SKM-1 (cell line): Measurements from ENCODE around the gene CBLIF.
"Not testable (repeated sequence)": the region's sequence is repeated elsewhere in the genome, so short reads cannot be mapped to it uniquely, and the experiment has no call there.

ENCODE experiments used
- DNase-seq: peaks from one replicate; lab custom pipeline; 2025; ENCODE audit not compliant: unreplicated experiment; lab: John Stamatoyannopoulos, UW

The CBLIF gene

GRCh38 chr11:59848439-59848838 is 3.1 kb upstream of the CBLIF start:
- not testable (repeated sequence) for DNase-seq

- no peak for DNase-seq
Measured at GRCh38 chr11:59847626-59848025, 2.3 kb upstream of the CBLIF start.

- no peak for DNase-seq
Measured at GRCh38 chr11:59846556-59846955, 1.3 kb upstream of the CBLIF start.

GRCh38 chr11:59842316-59842715 is 3.0 kb downstream of the CBLIF start:
- DNase-seq = no peak

- no peak for DNase-seq
Measured at GRCh38 chr11:59841514-59841913, 3.8 kb downstream of the CBLIF start.

- no peak for DNase-seq
Measured at GRCh38 chr11:59839615-59840014, 5.7 kb downstream of the CBLIF start.

GRCh38 chr11:59833602-59834001 is 11.7 kb downstream of the CBLIF start:
- DNase-seq = no peak

GRCh38 chr11:59829358-59829757 is 15.9 kb downstream of the CBLIF start:
- DNase-seq = no peak

- DNase-seq = peak; percentile 50
Measured at GRCh38 chr11:59822989-59823566, 22.2 kb downstream of the CBLIF start.

GRCh38 chr11:59818572-59818971 is 26.7 kb downstream of the CBLIF start:
- no peak for DNase-seq

GRCh38 chr11:59816434-59816833 is 28.9 kb downstream of the CBLIF start:
- DNase-seq = not testable (repeated sequence)

- DNase-seq = no peak
Measured at GRCh38 chr11:59815754-59816153, 29.5 kb downstream of the CBLIF start.

GRCh38 chr11:59814021-59814420 is 31.3 kb downstream of the CBLIF start:
- DNase-seq = no peak

- DNase-seq = no peak
Measured at GRCh38 chr11:59813364-59813763, 31.9 kb downstream of the CBLIF start.

GRCh38 chr11:59812220-59812619 is 33.1 kb downstream of the CBLIF start:
- no peak for DNase-seq

- DNase-seq = no peak
Measured at GRCh38 chr11:59810911-59811259, 34.4 kb downstream of the CBLIF start.

- DNase-seq = peak; percentile 79
Measured at GRCh38 chr11:59810189-59810910, 34.9 kb downstream of the CBLIF start, which contains the start of gene MRPL16. MRPL16 (minus strand) TSS chr11:59810778; CDS start chr11:59810658, 120 bp downstream.

- no peak for DNase-seq
Measured at GRCh38 chr11:59807047-59807610, 38.2 kb downstream of the CBLIF start.

GRCh38 chr11:59804061-59804460 is 41.2 kb downstream of the CBLIF start:
- no peak for DNase-seq

GRCh38 chr11:59802639-59803176 is 42.6 kb downstream of the CBLIF start:
- peak; percentile 42 for DNase-seq

GRCh38 chr11:59801981-59802638 is 43.2 kb downstream of the CBLIF start:
- no peak for DNase-seq
